ACHN (cell line): ENCODE data around the gene OLIG3.

ENCODE experiments used
- DNase-seq: peaks from one replicate; pipeline ENCODE4 v3.0.0-alpha.2; 2015
- in situ Hi-C: cut with HindIII; loops from 2 replicates; pipeline ENCODE4 v1.10.0; 2017; ENCODE audit warnings: low sequenced_read_pairs, low pct_ligation_motif_present, low pct_unique_long_range_greater_than_20kb

Gene OLIG3

DNA sequence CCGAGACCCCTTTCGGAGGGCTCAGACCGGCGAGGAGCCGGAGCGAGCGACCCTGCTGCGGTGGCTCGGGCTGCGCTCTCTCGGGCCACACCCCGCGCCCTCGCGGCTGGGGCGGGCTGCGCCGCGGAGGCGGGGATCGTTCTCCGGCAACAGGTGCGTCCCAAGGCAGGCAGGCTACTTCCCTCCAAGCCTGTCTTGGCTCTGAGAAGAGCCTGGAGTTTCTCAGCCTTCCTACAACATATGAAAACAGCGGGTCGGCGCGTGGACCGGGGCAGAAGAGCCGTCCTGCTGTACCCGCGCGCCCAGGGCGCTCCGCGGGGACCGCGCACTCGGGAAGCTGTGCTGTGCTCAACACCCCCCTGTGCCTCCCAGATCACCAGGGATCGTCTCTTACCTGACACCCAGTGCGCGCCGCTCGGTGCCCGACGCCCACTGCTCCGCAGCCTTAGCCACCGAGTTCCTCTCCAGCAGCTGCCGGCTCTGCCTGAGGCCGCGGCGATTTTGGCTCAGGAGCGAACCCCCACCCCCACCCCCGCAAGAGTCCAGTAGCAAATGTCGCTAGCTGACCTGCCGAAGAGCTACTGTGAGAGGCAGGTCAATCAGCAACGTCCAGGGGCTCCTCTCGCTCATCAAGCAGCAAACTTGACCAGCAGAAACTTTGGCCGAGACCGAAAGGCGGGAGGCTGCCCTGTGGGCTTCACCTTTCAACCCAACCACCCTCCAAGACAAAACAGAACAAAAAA, 3.7 kb upstream of the OLIG3 start:
- no peak for DNase-seq
- in situ Hi-C loops = no loop called here

GRCh38 chr6:137496909-137497720, 2.9 kb upstream of the OLIG3 start:
- in situ Hi-C loops = no loop called here
- DNase-seq = no peak

DNA sequence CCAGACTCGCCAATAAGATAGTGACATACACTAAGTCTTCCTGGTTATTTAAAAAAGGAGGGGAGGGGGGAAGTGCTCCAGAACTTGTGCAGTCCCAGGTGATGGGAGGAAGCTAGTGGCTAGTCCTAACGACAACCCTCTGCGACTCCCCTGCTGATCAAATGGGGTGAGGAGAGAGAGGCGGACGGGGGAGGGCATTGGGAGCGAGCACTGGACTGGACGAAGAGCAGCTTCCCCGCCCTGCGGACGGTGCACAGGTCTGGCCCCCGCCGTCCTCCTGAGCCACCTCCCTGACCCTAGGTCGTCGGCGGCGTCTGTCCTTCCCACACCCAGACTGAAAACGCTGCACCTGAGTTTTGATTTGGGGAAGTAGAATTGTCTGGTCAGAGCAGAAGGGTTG, 2.2 kb upstream of the OLIG3 start:
- DNase-seq = no peak
- in situ Hi-C loops = no loop called here

DNA sequence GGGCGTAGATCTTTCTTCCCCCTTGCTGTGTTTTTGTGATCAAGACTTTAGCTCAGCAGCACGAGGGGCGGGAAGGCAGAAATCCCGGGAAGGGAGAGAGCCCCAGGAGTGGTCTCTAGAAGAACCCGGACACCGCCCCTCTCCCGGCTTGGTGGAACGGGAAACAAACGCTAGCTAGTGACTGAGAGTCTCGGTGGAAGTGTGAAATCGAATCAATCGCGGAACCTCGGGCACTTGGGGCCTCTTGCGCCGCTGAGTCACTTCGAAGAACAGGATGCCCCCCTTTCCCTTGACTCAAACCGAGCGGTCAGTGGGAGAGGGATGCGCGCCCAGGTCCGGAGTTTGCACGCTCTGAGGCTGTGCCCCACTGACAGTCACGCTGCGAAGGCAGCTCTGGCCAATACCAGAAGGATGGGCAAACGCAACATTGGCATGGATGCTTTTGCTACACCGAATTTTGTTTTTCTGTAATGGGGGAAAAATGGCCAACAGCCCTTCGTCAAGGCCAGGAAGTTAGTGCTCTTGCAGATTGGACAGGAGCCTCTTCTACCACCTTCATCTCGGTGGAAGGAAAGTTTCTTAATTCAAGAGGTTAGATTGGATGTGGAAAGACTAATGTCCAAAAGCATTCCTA, 1.6 kb upstream of the OLIG3 start:
- in situ Hi-C loops = no loop called here
- no peak for DNase-seq

GRCh38 chr6:137494988-137495702, 951 bp upstream of the OLIG3 start:
- in situ Hi-C loops = no loop called here

DNA sequence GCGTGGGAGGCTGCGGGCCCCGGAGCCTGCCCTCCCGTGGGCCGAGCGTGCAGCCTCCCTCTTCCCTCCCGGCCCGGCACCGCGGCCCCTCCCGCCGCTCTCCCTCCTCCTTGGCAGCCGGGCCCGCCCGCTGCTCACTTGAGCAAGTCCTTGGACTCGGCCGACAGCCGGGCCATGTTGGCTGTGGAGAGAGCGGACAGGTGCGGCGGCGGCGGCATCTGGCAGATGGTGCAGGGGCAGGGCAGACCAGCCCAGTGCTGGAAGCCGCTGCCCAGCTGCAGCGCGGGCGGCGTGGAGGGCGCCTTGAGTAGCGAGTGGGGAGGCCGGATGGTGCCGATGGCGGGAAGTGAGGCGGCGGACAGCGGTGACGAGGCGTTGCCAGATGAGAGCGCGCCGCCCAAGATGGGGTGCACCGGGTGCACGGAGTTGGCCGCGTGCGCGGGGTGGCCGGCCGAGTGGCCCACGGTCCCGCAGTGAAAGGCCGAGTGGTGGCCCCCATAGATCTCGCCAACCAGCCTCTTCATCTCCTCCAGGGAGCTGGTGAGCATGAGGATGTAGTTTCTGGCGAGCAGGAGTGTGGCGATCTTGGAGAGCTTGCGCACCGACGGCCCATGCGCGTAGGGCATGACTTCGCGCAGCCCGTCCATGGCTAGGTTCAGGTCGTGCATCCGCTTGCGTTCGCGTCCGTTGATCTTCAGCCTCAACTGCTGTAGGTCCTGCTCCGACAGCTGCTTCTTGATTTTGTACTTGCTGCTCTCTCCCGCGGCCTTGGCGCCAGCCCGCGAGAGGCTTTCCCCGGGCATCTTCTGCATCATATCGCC, 766 bp downstream of the OLIG3 start:
- DNase-seq = no peak

More at GRCh38 chr6:137494988-137495702, 951 bp upstream of the OLIG3 start:
- DNase-seq = no peak

DNA sequence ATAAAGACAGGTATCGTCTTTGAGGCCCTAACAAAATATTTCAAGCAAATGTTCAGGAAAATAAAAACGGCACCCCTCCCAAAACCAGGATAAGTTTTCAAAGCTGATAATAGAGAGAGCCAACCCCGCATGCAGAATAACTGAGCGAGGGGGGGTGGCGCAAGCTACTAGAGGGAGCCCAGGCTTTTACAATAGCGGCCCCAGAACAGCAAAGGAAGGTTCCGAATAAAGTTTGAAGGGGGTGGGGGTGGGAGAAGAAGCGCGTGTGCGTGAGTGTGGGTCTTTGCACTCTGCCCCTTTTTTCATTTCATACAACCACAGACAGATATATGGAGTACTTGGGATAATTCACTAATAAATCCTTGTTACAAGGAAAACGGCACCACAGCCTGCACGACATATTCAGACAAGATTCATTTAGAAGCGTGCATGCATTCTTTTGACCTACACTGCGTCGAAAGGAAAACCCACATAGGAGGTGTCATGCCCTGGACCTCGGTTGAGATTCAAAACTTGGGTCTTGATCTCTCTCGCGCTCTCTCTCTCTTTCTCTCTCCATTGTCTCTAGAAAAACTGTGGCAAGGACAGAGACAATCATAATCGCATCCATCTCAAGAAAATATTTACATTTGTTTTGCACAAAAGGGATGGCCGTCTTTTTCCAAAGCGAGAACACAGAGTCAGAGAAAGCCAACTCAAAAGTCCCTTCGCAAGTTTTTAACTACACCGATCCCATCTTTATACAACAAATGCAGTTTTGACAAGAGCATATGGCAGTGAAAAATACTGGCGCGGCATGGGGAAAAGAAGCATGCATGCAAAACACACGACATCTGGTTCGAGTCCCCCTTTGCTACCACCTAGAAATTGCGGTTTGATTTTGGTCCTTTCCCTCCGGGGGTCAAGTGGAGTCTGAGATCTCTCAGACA, 1.6 kb downstream of the OLIG3 start:
- in situ Hi-C loops = no loop called here
- no peak for DNase-seq

More for the DNA sequence above, 766 bp downstream of the OLIG3 start:
- in situ Hi-C loops = no loop called here

DNA sequence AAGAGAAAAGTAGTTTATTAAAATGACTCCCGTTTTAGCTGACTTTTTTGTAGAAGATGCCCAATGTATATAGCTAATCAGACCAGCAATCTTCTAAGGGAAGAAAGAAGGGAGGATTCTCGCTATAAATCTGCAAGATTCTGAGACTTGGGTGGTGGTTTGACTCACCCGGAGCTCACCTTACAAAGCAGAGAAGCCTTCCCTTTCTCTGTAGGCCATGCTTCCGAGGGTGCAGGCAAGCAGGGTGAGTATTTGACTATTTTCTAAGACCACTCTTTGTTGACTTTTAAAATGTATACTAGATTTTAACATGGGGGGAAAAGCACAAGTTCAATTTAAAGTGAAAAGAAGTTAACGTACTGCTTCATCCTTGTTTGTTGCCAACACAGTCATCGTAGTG, 2.7 kb downstream of the OLIG3 start:
- DNase-seq = no peak
- in situ Hi-C loops = no loop called here

- no peak for DNase-seq
- in situ Hi-C loops = no loop called here
These were observed 3.2 kb downstream of the OLIG3 start for GRCh38 chr6:137490961-137491360.

- in situ Hi-C loops = no loop called here
- DNase-seq = no peak
These were observed 3.9 kb downstream of the OLIG3 start for GRCh38 chr6:137490006-137490905.

- DNase-seq = no peak
- in situ Hi-C loops = no loop called here
These were observed 4.9 kb downstream of the OLIG3 start for GRCh38 chr6:137489046-137490005.

GRCh38 chr6:137488150-137489045, 5.8 kb downstream of the OLIG3 start:
- DNase-seq = no peak
- in situ Hi-C loops = no loop called here

GRCh38 chr6:137487869-137488149, 6.4 kb downstream of the OLIG3 start:
- in situ Hi-C loops = no loop called here
- no peak for DNase-seq

- DNase-seq = no peak
- in situ Hi-C loops = no loop called here
These were observed 6.9 kb downstream of the OLIG3 start for GRCh38 chr6:137487181-137487868.
